NCI-H748 (cell line): ENCODE measurements around the gene GABRR2.

ENCODE experiments used
- DNase-seq: peaks from one replicate; lab custom pipeline; 2025; ENCODE audit not compliant: unreplicated experiment; lab: John Stamatoyannopoulos, UW

Gene GABRR2

GRCh38 chr6:89215391-89215790, 99.7 kb downstream of the GABRR2 start:
- DNase-seq: no peak

- no peak for DNase-seq
Measured at GRCh38 chr6:89214197-89214596, 100.9 kb downstream of the GABRR2 start.

GRCh38 chr6:89212472-89212871, 102.6 kb downstream of the GABRR2 start:
- DNase-seq: no peak

DNA sequence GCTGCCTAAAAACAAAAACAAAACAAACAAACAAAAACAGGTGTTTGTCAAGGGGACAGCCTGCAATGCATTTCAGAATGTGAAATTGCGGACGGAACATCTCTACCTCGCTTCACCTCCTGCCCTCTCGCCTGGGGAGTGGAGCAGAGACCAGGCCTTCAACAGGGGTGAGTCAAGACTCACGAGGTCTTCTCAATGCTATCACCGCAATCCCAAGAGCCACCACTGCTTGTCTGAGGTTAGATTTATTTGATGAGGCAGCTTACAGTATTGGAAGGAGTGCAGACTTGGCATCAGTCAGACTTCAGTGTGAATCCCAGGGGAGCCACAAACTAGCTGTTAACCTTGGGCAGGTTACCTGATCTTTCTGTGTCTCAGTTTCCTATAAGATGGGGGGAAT, 105.6 kb downstream of the GABRR2 start:
- DNase-seq: no peak

DNA sequence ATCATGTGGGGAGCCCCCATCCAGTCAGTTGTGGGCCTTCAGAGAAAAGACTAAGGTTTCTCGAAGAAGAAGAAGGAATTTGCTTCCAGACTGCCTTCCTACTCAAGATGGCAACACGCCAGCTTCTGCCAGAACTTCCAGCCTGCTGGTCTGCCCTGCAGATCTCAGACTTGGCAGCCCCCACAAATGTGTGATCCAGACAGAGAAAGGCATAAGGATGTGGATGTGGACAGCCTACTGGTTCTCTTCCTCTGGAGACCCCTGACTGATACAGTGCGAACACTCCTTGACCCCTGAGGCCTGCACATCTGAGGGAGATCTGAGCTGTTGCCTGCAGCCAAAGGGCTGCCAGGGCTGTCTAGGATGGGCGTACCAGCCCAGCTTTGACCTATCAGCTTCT, 106.5 kb downstream of the GABRR2 start:
- DNase-seq: no peak
